ENCODE measurements around the gene HSDL2. TPM values are rescaled to one million over a fixed set of nuclear protein-coding genes. Genes with fewer than 3 reads are reported as not detected.

The HSDL2 gene
- polyA plus RNA-seq, 3 donors = 6.4 to 34.8 (median 26.9) TPM

GRCh38 chr9:112422417-112423148 is 42.7 kb downstream of the HSDL2 start:
- Histone ChIP-seq H3K9ac (ENCODE audit: insufficient read depth, low read length, poor library complexity, severe bottlenecking) (no peak overlapping the region), H3K27me3 (ENCODE audit: control insufficient read depth in 2 of 2, insufficient read depth in 2 of 2, low read length in 2 of 2) (no peaks in the 10 kb centered on the region), H2AFZ (ENCODE audit: insufficient read depth, low read depth, low read length, poor library complexity, severe bottlenecking) (no peak overlapping the region), H3K27ac (ENCODE audit: low read depth in 1 of 2, low read length in 2 of 2) (no peak overlapping the region), H3K36me3 (replicated peaks in 1 of 2; ENCODE audit: control insufficient read depth in 1 of 2, insufficient read depth in 2 of 2, low read length in 2 of 2) (peaks cover 6 to 15% of the 10 kb centered on the region in 2 donors), H3K4me3 (replicated peaks in 1 of 3; ENCODE audit: low read depth in 2 of 3, low read length in 3 of 3) (no peak overlapping the region), H3K4me2 (replicated peaks; ENCODE audit: extremely low read depth, low read length, poor library complexity, severe bottlenecking) (no peak overlapping the region), H4K20me1 (ENCODE audit: insufficient read depth, low read length) (no peaks in the 10 kb centered on the region), H3K9me3 (replicated peaks in 1 of 2; ENCODE audit: control insufficient read depth in 1 of 2, insufficient read depth in 1 of 2, low read length in 2 of 2) (no peaks in the 10 kb centered on the region), H3K79me2 (ENCODE audit: insufficient read depth, low read length) (no peaks in the 10 kb centered on the region), H3K4me1 (ENCODE audit: control insufficient read depth in 1 of 2, insufficient read depth in 2 of 2, low read length in 2 of 2) (no peaks in the 10 kb centered on the region)
- intact Hi-C loops (cut with micrococcal nuclease) = no loop called here
- no peaks in the 10 kb centered on the region for H3K27me3 Mint-ChIP-seq (ENCODE audit: low read depth in 3 of 3)
- no peak for TF ChIP-seq CTCF (IDR thresholded peaks at IDR 0.05)
- no peak overlapping the region for H3K4me3 Mint-ChIP-seq
- no CpG with 5 or more reads among the region's 3 CpGs for WGBS (ENCODE audit: insufficient coverage)
- H3K9me3 Mint-ChIP-seq = no peaks in the 10 kb centered on the region
- no peaks in the 10 kb centered on the region for H3K4me1 Mint-ChIP-seq
- DNase-seq = no peak
- H3K36me3 Mint-ChIP-seq = peaks cover 31 to 50% of the 10 kb centered on the region in 2 donors
- no peak overlapping the region for H3K27ac Mint-ChIP-seq

GRCh38 chr9:112430006-112430522 is 50.2 kb downstream of the HSDL2 start:
- H3K27me3 Mint-ChIP-seq (ENCODE audit: low read depth in 3 of 3) = no peaks in the 10 kb centered on the region

More at GRCh38 chr9:112430006-112430522, 50.2 kb downstream of the HSDL2 start:
- H3K27ac Mint-ChIP-seq = no peak overlapping the region
- Histone ChIP-seq H3K4me1 (ENCODE audit: control insufficient read depth in 1 of 2, insufficient read depth in 2 of 2, low read length in 2 of 2) (no peaks in the 10 kb centered on the region), H3K4me3 (replicated peaks in 1 of 3; ENCODE audit: low read depth in 2 of 3, low read length in 3 of 3) (no peak overlapping the region), H2AFZ (ENCODE audit: insufficient read depth, low read depth, low read length, poor library complexity, severe bottlenecking) (no peak overlapping the region), H3K27ac (ENCODE audit: low read depth in 1 of 2, low read length in 2 of 2) (no peak overlapping the region), H3K36me3 (replicated peaks in 1 of 2; ENCODE audit: control insufficient read depth in 1 of 2, insufficient read depth in 2 of 2, low read length in 2 of 2) (peaks cover 3 to 14% of the 10 kb centered on the region in 2 donors), H4K20me1 (ENCODE audit: insufficient read depth, low read length) (no peaks in the 10 kb centered on the region), H3K9ac (ENCODE audit: insufficient read depth, low read length, poor library complexity, severe bottlenecking) (no peak overlapping the region), H3K4me2 (replicated peaks; ENCODE audit: extremely low read depth, low read length, poor library complexity, severe bottlenecking) (no peak overlapping the region), H3K27me3 (ENCODE audit: control insufficient read depth in 2 of 2, insufficient read depth in 2 of 2, low read length in 2 of 2) (no peaks in the 10 kb centered on the region), H3K79me2 (ENCODE audit: insufficient read depth, low read length) (no peaks in the 10 kb centered on the region), H3K9me3 (replicated peaks in 1 of 2; ENCODE audit: control insufficient read depth in 1 of 2, insufficient read depth in 1 of 2, low read length in 2 of 2) (no peaks in the 10 kb centered on the region)
- no peak for TF ChIP-seq CTCF (IDR thresholded peaks at IDR 0.05)
- 95% methylated on average over 5 of the region's 6 CpGs for WGBS (ENCODE audit: insufficient coverage)
- DNase-seq = no peak
- peaks cover 39 to 49% of the 10 kb centered on the region in 2 donors for H3K36me3 Mint-ChIP-seq
- intact Hi-C loops (cut with micrococcal nuclease) = no loop called here
- H3K4me1 Mint-ChIP-seq = no peaks in the 10 kb centered on the region
- no peak overlapping the region for H3K4me3 Mint-ChIP-seq
- peaks cover 0 to 1% (median 0%) of the 10 kb centered on the region in 7 donors for H3K9me3 Mint-ChIP-seq

All from CD14-positive monocyte (primary cell).